Kidney epithelial cell (primary cell): ENCODE measurements around the gene KCTD16. TPM values are rescaled to one million over a fixed set of nuclear protein-coding genes. Genes with fewer than 3 reads are reported as not detected.

Experiments used
- DNase-seq: peaks from one replicate; pipeline ENCODE4 v3.0.0-alpha.2; 2010; ENCODE audit warnings: low read depth
- H3K27me3 ChIP-seq: 2 replicates; pipeline ENCODE4 v1.6.0; 2011; ENCODE audit warnings: low read length; ENCODE audit not compliant: control insufficient read depth, insufficient read depth
- H3K36me3 ChIP-seq: 2 replicates; pipeline ENCODE4 v1.5.1; 2011; ENCODE audit warnings: low read length; ENCODE audit not compliant: control insufficient read depth, insufficient read depth
- H3K4me3 ChIP-seq: 2 replicates; pipeline ENCODE4 v1.5.1; 2011; ENCODE audit warnings: low read depth, mild to moderate bottlenecking, control low read depth, low read length
- total RNA-seq: library from RNA; depleted of rRNA; stranded (reverse); fragments of >200 nt; gene quantifications from 2 replicates; pipeline ENCODE4 v1.2.3, GENCODE V29; 2015
- TF ChIP-seq, protein P1 (sequence below): IDR thresholded peaks from 2 replicates; pipeline ENCODE4 v1.5.1; 2011; ENCODE audit warnings: mild to moderate bottlenecking, moderate library complexity, low read length, control low read depth, inconsistent platforms; ENCODE audit not compliant: insufficient read depth, poor library complexity, severe bottlenecking

The KCTD16 gene
- total RNA-seq, 1 donor from 2014 or later = 1.4 TPM

DNA sequence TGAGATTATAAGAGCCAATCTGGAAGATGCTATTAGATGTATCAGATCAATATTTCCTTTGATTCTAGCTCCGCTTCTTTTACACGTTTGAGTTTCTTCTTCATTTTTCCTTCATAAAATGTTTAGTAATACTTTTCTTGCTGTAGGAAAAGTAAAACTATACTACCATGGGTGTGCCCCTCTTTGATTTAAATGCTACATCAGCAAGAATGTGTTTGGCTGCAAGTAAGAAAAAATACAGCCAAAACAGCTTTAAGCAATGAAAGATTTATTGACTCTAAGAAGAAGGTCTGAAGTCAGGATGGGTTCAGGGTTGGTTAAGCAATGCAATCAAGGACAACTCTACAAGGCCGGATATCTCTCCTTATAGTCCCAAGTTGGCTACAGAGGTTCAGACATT, 126.4 kb downstream of the KCTD16 start:
- no peak for DNase-seq
- TF ChIP-seq, protein P1, sequence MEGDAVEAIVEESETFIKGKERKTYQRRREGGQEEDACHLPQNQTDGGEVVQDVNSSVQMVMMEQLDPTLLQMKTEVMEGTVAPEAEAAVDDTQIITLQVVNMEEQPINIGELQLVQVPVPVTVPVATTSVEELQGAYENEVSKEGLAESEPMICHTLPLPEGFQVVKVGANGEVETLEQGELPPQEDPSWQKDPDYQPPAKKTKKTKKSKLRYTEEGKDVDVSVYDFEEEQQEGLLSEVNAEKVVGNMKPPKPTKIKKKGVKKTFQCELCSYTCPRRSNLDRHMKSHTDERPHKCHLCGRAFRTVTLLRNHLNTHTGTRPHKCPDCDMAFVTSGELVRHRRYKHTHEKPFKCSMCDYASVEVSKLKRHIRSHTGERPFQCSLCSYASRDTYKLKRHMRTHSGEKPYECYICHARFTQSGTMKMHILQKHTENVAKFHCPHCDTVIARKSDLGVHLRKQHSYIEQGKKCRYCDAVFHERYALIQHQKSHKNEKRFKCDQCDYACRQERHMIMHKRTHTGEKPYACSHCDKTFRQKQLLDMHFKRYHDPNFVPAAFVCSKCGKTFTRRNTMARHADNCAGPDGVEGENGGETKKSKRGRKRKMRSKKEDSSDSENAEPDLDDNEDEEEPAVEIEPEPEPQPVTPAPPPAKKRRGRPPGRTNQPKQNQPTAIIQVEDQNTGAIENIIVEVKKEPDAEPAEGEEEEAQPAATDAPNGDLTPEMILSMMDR = no peak
- Histone ChIP-seq H3K4me3 (no peak overlapping the region), H3K36me3 (no peaks in the 10 kb centered on the region), H3K27me3 (no peaks in the 10 kb centered on the region)

DNA sequence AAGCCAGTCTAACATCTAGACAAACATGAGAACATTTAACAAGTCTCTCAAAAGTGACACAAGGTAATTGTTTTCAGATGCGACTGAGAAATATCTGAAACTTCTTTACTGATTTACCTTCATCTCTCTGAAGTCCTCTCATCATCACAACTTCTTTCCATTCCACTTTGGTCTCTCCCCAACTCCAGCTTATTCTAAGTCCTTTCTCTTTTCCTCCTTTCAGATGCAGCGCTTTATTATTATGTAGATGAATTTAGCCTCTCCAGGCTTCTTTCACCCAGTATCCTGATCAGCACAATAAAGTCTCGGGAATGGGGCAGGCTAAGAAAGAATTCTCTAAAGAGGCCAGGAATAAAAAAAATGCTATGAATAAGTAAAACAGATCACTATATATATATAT, 128.0 kb downstream of the KCTD16 start:
- H3K4me3 ChIP-seq = no peak overlapping the region
- H3K36me3 ChIP-seq = no peaks in the 10 kb centered on the region
- TF ChIP-seq, protein P1 = no peak
- H3K27me3 ChIP-seq = no peaks in the 10 kb centered on the region
- no peak for DNase-seq

DNA sequence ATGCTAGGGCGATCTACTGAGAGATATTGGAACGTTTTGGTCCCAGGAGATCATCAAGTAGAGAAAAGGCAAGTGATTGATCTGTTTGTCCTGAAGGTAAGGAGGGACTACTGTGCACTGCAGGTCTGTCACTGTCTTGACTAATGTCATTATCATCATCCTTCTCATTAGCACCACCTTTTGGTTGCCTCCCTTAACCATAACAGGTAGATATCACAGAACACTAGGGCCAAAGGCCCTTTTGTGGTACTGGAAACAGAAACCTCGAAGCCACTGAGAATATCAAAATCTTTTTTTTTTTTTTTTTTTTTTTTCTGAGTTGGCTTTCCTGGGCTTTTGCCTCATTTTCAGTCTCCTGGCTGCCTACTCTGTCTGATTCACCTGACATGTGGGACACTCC, 134.0 kb downstream of the KCTD16 start:
- Histone ChIP-seq H3K4me3 (no peak overlapping the region), H3K27me3 (no peaks in the 10 kb centered on the region), H3K36me3 (no peaks in the 10 kb centered on the region)
- no peak for DNase-seq
- TF ChIP-seq, protein P1 = no peak

DNA sequence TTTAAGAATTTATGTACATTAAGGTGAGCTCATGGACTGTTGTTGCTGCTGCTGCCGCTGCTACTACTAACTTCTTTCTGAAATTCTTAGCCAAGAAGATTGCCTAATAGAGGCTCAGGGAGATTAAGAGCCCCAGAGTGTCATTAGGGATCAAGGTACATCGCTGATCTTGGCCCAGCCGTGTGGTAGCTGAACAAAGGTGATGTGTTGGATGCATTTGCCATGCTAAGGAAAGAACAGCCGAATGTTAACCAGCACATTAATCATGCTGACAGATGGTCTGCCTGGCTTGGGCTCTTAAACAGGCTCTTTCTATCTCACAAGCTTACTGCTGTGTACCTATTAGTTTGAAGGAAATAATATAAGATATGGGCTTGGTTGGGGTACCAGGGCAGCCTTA, 137.1 kb downstream of the KCTD16 start:
- no peak overlapping the region for H3K4me3 ChIP-seq
- H3K36me3 ChIP-seq = no peaks in the 10 kb centered on the region
- no peaks in the 10 kb centered on the region for H3K27me3 ChIP-seq
- no peak for DNase-seq
- TF ChIP-seq, protein P1 = no peak

DNA sequence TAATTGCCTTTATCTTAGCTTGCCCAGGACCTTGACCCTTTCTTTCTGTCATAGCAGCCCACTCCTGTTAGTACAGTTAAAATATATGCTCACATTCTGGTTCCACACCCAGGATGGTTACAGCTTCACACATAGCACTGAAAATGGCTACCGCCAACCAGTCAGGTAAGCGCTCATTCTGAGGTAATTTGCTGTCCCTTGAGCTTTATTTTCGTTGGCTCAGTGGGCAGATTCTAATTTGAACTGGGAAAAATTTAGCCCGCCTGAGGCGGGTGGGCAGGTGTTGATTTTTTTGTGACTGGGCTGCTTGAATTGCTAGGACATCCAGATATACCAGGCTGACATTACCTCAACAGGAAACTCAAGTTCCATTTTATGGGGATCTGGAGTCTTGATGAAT, 137.5 kb downstream of the KCTD16 start:
- no peaks in the 10 kb centered on the region for H3K27me3 ChIP-seq
- H3K4me3 ChIP-seq = no peak overlapping the region
- H3K36me3 ChIP-seq = no peaks in the 10 kb centered on the region
- DNase-seq = no peak
- TF ChIP-seq, protein P1 = no peak

DNA sequence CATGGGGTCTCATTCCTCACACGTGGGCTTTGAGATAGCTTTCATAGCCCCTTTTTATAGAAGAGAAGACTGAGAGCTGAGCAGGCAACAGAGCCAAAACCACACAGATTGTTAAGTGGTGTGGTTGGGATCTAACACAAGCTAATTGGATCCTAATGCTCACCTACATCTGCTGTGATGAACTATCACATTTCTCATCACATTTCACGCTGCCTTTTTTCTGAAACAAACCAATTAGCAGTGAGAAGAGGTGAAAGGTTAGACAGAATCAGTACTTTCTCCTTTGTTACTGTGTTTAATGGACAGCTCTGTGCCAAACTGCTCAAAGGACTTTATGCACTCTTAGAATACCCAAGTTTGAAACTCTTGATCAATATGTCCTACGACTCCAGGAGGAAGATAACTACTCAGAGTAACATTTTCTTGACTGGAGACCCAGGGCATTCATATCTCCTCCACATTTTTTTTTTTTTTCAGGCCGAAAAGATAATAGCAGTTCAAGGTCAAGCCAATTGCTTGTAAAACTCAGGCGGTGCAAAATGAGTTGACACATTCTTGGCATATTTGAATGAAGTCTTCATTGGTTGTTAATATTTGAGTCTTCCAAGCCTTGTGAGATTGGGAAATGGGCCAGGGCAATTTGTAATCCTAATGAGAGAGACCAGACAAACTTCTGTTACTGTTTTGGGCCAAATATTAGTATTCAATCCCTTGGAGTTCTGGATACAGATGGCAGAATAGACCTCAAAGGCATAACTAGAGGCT, 138.4 kb downstream of the KCTD16 start:
- TF ChIP-seq, protein P1 = no peak
- H3K36me3 ChIP-seq = no peaks in the 10 kb centered on the region
- no peak for DNase-seq
- H3K27me3 ChIP-seq = no peaks in the 10 kb centered on the region
- H3K4me3 ChIP-seq = no peak overlapping the region
